GM18861 (cell line): ENCODE data around the gene WWC1.
"Not testable (repeated sequence)": the region's sequence is repeated elsewhere in the genome, so short reads cannot be mapped to it uniquely, and the experiment has no call there.

Experiments
- ATAC-seq: cut with Tn5 transposase; IDR thresholded peaks from one replicate; pipeline ENCODE4 v1.9.1; 2021; ENCODE audit not compliant: unreplicated experiment

The WWC1 gene

DNA sequence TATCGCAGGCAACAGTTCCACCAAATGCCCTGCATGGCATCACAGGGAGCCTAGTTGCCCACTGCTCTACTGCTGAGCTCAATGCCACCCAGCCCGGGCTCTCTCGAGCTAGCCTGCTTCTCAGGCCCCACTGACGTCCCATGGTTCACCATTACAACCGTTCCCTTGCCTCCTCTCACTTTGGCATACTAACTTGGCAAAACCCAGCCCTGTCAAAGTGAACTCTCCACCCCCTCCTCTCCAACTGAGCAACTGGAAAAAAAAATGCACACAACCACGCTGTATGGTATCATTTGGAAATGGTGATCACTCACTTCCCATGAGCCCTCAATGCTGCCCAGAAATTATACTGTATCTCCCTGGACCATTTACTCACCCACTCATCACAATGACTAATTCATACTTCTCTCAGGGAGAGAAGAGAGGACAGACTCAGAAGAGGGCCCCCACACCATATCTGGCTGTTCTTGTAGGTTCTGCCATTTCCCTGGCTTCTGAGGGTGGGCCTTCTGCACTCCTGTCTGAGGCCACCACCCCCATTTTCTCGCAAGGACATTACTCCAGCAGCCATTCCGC is 143.4 kb downstream of the WWC1 start:
- no peak for ATAC-seq

DNA sequence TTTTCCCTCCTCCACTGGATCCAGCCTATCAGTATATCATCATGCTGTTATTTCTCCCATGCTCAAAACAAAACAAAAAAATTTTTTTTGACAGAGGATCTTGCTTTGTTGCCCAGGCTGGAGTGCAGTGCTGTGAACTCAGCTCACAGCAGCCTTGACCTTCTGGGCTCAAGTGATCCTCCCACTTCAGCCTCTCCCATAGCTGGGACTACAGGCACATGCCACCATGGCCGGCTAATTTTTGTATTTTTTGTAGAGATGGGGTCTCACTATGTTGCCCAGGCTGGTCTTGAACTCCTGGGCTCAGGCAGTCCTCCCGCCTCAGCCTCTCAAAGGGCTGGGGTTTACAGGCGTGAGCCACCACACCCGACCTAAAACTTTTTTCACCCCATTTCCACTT is 143.9 kb downstream of the WWC1 start:
- ATAC-seq = not testable (repeated sequence)

DNA sequence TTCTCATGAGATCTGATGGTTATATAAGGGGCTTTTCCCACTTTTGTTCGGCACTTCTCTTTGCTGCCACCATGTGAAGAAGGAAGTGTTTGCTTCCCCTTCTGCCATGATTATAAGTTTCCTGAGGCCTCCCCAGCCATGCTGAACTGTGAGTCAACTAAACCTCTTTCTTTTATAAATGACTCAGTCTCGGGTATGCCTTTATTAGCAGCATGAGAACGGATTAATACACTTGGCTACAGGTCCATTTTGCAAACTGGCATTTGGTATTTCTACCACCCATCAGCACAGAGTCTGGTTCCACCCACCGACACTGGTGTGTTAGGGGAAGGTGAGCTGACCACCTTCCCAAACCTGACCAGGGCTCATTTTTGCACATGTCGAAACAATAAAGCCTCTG is 146.9 kb downstream of the WWC1 start:
- ATAC-seq = no peak

DNA sequence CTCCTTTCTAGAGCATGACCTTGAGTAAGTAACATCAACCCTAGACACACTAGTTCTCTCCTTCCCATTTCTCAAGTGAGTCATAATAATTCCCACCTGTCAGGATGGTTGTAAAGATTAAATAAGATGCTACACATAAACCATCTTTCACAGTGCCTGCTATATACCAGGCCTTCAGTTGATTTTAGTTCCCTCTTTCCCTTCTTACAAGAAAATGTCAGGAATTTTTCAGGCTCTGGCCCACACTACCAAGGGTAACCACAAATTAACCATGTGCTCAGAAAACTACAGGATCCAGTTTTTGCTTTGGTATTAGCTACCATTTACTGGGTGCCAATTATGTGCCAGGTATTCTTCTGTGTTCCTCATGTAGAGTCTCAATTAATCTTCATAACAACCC is 152.1 kb downstream of the WWC1 start:
- no peak for ATAC-seq

DNA sequence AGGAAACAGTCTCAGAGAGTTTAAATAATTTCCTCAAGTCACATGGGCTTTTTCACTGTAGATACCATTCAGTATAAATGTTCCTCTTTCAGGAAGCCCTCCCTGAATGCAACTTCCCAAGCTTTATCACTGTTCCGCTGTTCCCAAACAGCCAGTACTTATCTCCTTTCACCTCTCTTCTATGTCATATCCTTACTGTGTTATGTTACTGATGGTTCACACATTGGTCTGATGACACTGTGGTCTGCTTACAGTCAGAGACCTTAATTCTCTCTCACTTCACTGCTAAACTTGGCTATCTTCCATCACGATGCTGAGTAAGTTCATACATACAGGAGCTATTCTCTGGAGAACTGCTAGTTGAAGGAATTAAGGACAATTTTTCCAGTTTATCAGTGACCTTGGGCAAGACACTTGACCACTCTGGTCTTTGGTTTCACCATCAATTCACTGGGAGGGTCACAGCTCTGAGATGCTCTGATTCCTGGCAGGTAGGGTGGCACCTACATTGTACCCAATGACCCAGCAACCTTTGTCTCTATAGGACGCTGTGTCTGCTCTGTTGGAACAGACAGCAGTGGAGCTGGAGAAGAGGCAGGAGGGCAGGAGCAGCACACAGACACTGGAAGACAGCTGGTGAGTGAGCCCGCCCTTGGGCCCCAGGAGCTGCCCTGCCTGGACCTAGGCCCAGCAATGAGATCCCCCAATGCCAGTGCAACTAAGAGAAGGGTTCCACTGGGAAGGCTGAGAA is 152.7 kb downstream of the WWC1 start:
- ATAC-seq = no peak

DNA sequence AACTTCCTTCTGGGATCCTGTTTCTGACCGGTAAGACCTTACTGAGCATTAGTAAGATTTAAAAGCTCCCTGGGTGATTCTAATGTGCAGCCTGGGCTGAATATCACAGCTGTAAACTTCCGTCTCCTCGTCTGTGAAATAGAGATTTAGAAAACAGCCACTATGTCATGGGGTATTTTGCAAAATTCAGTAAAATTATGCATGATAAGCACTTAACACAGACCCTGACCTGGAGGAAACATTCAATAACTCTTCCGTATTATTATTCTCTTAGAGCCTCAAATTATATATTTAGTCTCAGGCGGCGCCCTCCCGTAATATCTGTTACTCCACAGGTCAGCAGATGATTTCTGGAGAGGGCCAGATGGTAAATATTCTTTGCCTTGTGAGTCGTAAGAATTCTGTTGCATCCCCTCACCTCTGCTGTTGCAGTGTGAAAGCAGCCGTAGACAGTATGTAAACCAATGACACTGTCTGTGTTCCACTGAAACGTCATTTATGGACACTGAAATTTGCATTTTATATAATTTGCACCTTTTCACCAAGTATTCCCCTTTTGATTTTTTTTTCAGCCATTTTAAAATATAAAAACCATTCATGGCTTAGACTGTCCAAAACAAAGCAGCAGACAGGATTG is 155.7 kb downstream of the WWC1 start:
- ATAC-seq = no peak

DNA sequence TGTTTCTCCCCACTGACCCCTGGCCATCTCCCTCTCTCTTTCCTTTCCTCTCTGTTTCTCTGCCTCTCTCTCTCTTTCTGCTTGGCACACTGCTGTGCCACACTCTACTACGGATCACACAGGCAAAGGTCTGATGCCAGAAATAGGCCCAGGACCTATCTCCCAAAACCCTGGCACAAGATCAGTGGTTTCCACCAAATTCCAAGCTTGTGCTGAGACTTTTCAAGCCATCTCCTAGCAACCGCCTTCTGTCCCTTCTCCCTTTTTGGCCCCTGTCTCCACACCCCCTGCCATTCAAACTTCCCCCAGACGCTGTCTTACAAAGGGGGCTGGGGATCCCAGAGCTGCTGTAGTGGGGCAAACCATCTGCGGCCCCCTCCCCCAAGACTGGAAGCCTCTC is 156.4 kb downstream of the WWC1 start:
- ATAC-seq = no peak

DNA sequence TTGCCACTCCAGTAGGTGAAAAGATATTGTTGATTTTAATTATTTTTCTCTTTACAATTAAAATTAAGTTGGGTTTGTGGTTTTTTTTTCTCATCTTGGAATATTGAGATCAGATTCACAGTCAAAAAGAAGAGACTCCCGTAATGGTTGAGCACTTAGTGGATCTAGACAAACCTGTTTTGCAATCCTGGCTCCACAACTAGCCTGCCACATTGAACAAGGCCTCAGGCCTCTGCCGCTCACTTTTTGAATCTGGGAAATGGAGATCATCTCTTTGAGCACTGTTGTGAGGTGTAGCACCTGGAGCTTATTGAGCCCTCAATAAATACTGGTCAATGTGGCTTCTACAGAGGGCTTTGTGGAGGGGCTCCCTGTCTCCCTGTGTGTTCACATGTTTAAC is 157.7 kb downstream of the WWC1 start:
- no peak for ATAC-seq

DNA sequence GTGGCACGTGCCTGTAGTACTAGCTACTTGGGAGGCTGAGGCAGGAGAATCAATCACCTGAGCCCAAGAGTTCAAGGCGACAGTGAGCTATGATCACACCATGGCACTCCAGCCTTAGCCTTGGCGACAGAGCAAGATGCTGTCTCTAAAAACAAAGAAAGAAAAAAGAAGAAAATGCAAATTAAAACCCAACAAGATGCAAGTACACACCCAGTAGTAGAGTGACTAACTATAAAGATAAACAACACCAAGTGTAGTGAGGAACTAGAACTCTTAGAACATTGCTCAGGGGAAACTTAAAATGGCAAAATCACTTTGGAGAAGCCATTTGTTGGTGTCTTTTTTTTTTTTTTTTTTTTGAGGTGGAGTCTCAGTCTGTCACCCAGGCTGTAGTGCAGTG is 160.1 kb downstream of the WWC1 start:
- ATAC-seq = no peak

DNA sequence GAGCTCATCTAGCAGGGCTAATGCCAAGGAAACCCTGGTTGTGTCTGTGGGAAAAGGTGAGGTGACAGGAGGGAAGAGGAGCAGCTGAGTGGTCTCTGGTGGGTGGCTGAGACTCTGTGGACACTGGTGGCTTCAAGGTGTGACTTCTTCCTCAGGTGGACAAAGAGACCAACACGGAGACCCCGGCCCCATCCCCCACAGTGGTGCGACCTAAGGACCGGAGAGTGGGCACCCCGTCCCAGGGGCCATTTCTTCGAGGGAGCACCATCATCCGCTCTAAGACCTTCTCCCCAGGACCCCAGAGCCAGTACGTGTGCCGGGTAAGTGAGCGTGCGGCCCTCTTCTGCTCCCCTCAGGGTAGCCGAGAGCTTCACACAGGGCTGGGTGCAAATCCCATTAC is 163.8 kb downstream of the WWC1 start:
- no peak for ATAC-seq

DNA sequence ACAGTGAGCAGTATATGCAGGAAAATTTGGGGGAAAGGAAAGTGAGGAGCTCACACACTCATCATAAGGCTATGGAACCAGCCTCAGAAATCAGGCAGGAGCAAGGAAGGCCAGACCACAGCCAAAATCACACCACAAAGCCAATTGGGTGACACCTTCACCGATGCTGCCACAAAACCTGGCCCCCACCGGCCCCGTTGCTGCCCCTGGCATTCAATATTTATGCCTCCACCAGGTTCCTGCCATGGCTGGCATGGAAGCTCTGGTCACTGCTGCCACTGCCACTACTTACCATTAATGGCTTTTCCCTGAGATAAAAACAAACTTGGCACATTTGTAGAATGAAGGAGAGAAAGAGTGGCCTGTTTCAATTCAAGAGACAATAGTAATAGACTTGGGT is 166.1 kb downstream of the WWC1 start:
- no peak for ATAC-seq

DNA sequence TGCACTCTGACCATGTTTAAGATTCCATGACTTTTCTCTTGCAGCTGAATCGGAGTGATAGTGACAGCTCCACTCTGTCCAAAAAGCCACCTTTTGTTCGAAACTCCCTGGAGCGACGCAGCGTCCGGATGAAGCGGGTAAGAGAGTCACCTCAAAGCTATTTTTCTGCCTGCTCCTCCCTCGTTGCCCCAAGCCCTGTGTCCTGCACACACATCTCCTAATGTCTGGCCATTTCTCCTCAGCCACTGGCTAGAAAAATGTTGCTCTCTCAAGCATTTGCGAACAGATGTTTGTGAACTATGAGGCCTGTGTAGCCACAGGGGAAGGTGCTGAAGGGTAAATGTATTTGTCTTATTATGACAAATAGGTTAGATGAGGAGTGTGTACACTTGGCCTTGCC is 169.2 kb downstream of the WWC1 start:
- ATAC-seq = no peak

DNA sequence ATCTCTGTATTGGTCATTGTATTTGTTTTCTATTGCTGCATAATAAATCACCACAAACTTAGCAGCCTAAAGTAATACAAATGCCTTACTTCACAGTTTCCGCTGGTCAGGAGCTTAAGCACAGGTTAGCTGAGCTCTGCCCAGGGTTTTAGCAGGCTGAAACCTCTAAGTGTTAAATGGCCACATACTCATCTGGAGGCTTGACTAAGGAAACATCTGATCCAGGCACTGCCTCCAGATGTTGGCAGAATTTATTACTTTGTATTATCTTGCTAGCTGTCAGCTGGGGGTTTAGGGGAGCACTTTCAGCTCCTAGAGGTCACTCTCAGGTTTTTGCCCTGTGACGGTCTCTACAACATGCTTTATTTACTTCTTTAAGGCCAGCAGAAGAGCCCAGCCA is 171.6 kb downstream of the WWC1 start:
- ATAC-seq = no peak

DNA sequence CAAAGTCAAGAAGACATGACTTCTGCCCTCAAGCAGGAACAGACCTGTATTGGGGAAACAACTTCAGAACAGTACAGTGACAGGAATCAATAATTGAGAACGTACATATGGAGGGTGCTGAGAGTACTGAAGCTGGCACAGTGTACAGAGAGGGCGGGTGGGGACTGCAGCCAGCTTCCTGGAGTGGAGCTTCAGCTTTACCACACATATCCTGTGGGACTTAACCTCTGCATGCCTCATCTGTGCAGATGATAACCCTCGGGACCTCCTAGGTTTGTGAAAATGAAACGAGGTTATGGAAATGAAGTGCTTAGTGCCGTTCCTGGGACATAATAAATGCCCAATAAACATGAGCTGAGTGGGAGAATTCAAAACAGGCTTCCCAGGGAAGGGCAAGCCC is 172.8 kb downstream of the WWC1 start:
- no peak for ATAC-seq

DNA sequence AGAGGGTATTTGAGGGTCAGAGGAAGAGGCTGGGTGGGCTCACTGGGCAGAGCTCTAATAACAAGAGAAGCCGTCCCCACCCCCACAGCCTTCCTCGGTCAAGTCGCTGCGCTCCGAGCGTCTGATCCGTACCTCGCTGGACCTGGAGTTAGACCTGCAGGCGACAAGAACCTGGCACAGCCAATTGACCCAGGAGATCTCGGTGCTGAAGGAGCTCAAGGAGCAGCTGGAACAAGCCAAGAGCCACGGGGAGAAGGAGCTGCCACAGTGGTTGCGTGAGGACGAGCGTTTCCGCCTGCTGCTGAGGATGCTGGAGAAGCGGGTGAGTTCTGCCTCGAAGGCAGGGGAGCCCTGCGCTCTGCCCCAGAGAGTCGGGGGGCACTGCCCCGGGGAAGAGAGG is 173.2 kb downstream of the WWC1 start:
- ATAC-seq = no peak

DNA sequence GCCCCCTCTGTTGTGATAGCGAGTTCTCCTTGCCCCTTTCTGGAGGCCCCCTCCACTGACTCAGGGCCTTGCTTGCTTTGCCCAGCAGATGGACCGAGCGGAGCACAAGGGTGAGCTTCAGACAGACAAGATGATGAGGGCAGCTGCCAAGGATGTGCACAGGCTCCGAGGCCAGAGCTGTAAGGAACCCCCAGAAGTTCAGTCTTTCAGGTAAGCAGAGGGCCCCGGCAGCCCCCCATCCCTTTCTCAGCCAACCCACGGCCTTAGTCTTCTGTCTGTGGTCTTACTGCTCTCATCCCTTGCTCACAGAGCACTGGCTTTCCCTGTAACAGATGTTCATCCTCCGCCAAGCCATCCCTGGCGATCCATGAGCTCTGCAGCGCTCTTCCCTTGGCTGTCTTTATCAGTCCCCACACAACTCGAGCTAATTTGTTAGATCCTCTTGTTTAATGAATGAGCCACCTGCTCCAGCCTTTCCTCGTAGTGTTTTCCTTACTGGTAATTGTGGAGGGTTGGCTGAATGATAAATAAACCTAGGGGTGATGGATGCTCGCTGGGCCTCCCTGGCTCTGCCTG is 176.4 kb downstream of the WWC1 start:
- no peak for ATAC-seq

DNA sequence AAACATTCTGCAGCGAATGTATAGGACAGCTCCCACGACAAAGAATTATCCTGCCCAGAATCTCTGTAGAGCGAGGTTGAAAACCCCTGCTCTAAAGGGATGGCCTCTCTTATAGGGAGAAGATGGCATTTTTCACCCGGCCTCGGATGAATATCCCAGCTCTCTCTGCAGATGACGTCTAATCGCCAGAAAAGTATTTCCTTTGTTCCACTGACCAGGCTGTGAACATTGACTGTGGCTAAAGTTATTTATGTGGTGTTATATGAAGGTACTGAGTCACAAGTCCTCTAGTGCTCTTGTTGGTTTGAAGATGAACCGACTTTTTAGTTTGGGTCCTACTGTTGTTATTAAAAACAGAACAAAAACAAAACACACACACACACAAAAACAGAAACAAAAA is 177.4 kb downstream of the WWC1 start:
- ATAC-seq = no peak

DNA sequence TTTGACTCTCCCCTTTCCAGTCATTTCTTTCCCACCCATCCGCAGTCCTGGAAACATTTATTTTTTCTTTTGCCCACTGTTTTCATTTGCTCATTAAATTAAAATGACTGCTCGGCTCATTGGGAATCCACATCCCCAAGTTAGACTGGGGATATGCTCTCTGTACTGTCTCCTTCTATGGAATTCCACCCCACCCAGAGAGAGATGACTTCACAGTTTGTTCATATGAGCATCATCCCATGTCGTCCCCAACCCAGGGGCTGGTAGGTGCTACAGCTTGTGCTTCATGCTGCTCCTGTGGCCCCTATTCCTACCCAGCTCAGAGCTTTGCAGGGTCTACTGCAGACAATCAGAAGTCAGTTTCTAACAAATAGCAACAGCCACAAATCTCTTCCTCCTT is 178.4 kb downstream of the WWC1 start:
- ATAC-seq = no peak

DNA sequence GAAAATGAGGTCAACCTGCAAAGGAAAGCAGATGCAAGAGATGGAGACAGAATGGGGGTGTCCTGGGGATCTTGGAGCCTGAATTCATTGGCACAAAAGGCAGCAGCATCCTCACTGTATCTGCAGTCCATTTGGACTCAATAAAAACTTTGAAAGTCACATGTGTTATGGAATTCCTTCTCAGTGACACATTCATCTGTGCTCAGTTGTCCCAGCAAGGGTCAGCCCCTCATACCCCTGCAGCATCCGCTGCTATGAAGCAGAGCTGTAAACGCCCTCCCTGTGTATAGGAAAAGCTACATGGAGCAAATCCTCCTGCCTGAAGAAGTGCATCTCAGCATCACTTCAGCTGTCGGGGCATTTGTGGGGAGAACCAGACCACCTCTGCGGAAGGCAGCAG is 180.3 kb downstream of the WWC1 start:
- no peak for ATAC-seq

DNA sequence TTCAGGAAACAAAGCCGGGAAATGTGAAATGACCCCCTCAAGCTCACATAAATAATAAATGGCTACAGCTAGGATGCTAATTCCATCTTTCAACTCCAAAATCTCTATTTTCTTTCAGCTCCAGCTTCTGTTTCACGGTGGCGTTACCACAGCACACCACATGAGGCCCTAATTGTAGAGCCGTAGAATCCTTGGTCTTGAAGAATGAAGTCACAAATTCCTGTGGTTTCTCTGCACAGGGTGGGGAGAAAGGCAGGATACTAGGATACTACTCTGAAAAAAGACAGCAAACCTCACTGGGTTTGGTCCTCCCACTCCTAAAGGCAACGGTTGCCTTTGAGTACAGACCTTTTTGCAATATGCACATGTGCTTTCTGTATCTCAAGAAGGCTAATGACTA is 180.9 kb downstream of the WWC1 start:
- ATAC-seq = no peak

DNA sequence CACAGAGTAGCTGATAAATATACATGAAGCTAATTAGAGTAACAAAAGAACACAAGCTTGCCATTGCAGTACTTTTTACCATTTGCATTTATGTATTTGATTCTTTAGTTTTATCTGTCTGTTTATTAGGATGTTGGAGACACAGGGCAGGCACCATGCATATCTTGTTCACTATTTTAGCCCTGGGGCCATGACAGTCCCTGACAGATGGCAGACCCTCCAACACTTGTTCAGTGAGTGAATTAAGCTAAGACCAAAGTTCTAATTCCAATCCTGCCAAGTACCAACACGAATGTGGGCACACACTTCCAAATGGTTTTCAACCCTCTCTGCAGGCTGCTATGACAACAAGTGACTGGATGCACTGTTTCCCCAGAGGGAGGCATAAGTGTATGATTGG is 182.9 kb downstream of the WWC1 start:
- no peak for ATAC-seq

DNA sequence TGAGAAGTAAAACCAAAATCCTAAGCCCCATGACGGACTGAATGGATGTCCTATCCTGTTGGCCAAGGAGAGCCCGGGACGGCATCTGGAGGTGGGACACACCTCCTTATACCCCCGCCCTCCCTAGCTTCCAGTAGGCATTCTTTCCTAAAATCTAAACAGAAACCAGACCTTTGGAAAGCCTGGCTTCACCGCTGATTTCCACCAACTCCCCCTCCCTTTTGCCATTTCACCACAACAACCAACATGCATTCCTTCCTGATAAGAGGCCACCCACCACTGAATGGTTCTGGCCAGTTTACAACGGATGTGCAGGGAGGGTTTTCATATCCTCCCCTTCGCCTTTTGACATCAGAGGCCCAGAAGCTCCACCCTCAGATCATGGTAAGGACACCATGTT is 185.6 kb downstream of the WWC1 start:
- ATAC-seq = no peak
